ENCODE measurements around the gene RIPOR3. TPM values are rescaled to one million over a fixed set of nuclear protein-coding genes. Genes with fewer than 3 reads are reported as not detected.
A peak's percentile ranks its signal among the peaks of the same experiment; 100 is the strongest.

The RIPOR3 gene
- total RNA-seq, 2 donors from 2014 or later, result 0.46 to 1.4 TPM

GRCh38 chr20:50588034-50588736 is 103.2 kb downstream of the RIPOR3 start:
- Mint-ChIP-seq H3K4me1 (no peaks in the 10 kb centered on the region), H3K9me3 (no peaks in the 10 kb centered on the region), H3K4me3 (no peak overlapping the region), H3K27me3 (ENCODE audit: insufficient read depth) (no peaks in the 10 kb centered on the region), H3K36me3 (ENCODE audit: low read depth) (peaks cover 28% of the 10 kb centered on the region), H3K27ac (no peak overlapping the region)
- peak; percentile 95 for DNase-seq
- H3K9ac ChIP-seq (ENCODE audit: extremely low read depth, low read length, poor library complexity, severe bottlenecking), result no peak overlapping the region
- no peaks in the 10 kb centered on the region for H3K4me1 ChIP-seq (ENCODE audit: control insufficient read depth, insufficient read depth, low read length)
- H3K9me3 ChIP-seq (ENCODE audit: control insufficient read depth, low read length), result no peaks in the 10 kb centered on the region
- peaks cover 18% of the 10 kb centered on the region for H3K36me3 ChIP-seq (ENCODE audit: control insufficient read depth, insufficient read depth, low read length)
- H3K27me3 ChIP-seq (ENCODE audit: control insufficient read depth, insufficient read depth, low read length, poor library complexity, severe bottlenecking), result no peaks in the 10 kb centered on the region
- WGBS, 2 experiments (ENCODE audit: insufficient coverage in 1 of 2, insufficient read length in 1 of 2), result 58 to 92% methylated on average over 5 to 12 of the region's 12 CpGs
- TF ChIP-seq, protein P1, sequence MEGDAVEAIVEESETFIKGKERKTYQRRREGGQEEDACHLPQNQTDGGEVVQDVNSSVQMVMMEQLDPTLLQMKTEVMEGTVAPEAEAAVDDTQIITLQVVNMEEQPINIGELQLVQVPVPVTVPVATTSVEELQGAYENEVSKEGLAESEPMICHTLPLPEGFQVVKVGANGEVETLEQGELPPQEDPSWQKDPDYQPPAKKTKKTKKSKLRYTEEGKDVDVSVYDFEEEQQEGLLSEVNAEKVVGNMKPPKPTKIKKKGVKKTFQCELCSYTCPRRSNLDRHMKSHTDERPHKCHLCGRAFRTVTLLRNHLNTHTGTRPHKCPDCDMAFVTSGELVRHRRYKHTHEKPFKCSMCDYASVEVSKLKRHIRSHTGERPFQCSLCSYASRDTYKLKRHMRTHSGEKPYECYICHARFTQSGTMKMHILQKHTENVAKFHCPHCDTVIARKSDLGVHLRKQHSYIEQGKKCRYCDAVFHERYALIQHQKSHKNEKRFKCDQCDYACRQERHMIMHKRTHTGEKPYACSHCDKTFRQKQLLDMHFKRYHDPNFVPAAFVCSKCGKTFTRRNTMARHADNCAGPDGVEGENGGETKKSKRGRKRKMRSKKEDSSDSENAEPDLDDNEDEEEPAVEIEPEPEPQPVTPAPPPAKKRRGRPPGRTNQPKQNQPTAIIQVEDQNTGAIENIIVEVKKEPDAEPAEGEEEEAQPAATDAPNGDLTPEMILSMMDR (conservative IDR thresholded peaks at IDR 0.05), result peak; percentile 99
- no peak overlapping the region for H3K27ac ChIP-seq (ENCODE audit: low read depth, low read length)
- no peak overlapping the region for H3K4me3 ChIP-seq (ENCODE audit: low read length)

DNA sequence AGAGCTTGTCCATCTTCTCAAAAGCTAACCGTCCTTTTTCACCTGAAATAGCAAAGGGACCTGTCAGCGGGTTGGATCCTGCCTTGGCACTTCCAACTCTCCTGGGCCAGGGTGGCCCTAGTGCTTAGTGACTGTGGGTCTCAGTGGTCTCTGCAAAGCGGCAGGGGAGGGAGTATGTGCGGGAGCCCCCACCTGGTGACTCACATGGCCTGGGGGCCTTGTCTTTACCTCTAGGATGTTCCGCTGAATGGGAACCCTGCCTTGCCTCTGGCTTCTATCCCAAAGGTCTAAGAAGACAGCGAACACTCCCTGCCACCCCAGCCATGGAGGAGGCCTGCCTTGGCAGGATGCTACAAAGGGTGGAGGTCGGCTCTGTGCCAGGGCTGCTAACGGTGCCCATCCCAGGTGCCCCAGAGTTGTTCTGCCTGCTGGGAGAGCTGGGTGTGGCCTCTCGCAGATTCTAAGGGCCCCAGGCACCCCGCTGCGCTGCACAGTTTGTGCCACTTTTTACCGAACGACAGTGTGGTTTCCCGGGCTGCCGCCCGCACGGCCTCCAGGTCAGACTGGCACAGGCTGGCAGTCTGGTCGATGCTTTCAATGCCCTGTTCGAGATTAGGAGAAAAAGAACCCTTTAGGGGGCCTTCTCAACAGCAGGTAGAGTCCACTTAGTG is 103.9 kb downstream of the RIPOR3 start:
- Mint-ChIP-seq H3K27ac (no peak overlapping the region), H3K4me3 (no peak overlapping the region), H3K36me3 (ENCODE audit: low read depth) (peaks cover 31% of the 10 kb centered on the region), H3K9me3 (no peaks in the 10 kb centered on the region), H3K27me3 (ENCODE audit: insufficient read depth) (no peaks in the 10 kb centered on the region), H3K4me1 (no peaks in the 10 kb centered on the region)
- no peaks in the 10 kb centered on the region for H3K27me3 ChIP-seq (ENCODE audit: control insufficient read depth, insufficient read depth, low read length, poor library complexity, severe bottlenecking)
- no peak overlapping the region for H3K9ac ChIP-seq (ENCODE audit: extremely low read depth, low read length, poor library complexity, severe bottlenecking)
- TF ChIP-seq, protein P1 (conservative IDR thresholded peaks at IDR 0.05), result no peak
- H3K9me3 ChIP-seq (ENCODE audit: control insufficient read depth, low read length), result no peaks in the 10 kb centered on the region
- DNase-seq, result no peak
- no peaks in the 10 kb centered on the region for H3K4me1 ChIP-seq (ENCODE audit: control insufficient read depth, insufficient read depth, low read length)
- WGBS, 2 experiments (ENCODE audit: insufficient coverage in 1 of 2, insufficient read length in 1 of 2), result 93 to 94% methylated on average over 19 of the region's 19 CpGs
- no peak overlapping the region for H3K27ac ChIP-seq (ENCODE audit: low read depth, low read length)
- H3K36me3 ChIP-seq (ENCODE audit: control insufficient read depth, insufficient read depth, low read length), result peaks cover 26% of the 10 kb centered on the region
- no peak overlapping the region for H3K4me3 ChIP-seq (ENCODE audit: low read length)

DNA sequence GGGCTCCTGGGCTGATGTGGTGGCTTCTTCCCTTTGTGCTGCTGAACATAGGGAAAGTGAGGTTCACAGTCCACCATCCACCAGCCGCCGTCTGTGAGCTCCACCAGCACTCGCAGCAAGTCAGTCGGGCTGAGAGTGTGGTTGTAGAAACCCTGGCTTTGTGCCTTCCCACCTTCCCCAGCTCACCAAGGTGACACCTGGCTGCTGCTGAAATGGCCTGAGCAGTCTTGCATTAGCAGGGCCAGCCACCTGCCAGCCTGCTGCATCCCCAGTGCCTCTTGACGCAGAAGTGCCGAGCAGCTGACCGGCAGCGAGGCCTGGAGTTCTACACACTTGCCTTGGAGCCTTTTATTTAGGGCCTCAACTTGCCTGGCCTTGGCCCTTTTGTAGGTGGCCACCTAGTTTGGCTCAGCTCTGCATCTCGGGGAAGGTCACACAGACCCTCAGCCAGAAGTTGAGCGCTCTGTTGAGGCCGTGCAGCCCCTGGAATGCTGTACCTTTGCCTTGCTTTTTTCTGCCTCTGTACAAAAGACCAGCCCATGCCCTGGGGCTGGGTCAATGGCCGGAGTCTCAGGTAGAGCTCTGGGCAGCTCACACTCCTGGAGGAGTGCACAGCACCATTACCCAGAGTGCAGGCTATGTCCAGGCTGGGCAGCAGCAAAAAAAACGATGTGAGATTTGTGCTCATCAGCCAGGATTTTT is 104.7 kb downstream of the RIPOR3 start:
- Histone ChIP-seq H3K36me3 (ENCODE audit: control insufficient read depth, insufficient read depth, low read length) (peaks cover 33% of the 10 kb centered on the region), H3K27me3 (ENCODE audit: control insufficient read depth, insufficient read depth, low read length, poor library complexity, severe bottlenecking) (no peaks in the 10 kb centered on the region), H3K9ac (ENCODE audit: extremely low read depth, low read length, poor library complexity, severe bottlenecking) (no peak overlapping the region), H3K4me1 (ENCODE audit: control insufficient read depth, insufficient read depth, low read length) (no peaks in the 10 kb centered on the region), H3K27ac (ENCODE audit: low read depth, low read length) (no peak overlapping the region), H3K9me3 (ENCODE audit: control insufficient read depth, low read length) (no peaks in the 10 kb centered on the region), H3K4me3 (ENCODE audit: low read length) (no peak overlapping the region)
- no peak for DNase-seq
- 94 to 96% methylated on average over 9 to 13 of the region's 13 CpGs for whole genome bisulfite sequencing, 2 experiments (ENCODE audit: insufficient coverage in 1 of 2, insufficient read length in 1 of 2)
- Mint-ChIP-seq H3K9me3 (no peaks in the 10 kb centered on the region), H3K27ac (no peak overlapping the region), H3K36me3 (ENCODE audit: low read depth) (peaks cover 37% of the 10 kb centered on the region), H3K27me3 (ENCODE audit: insufficient read depth) (no peaks in the 10 kb centered on the region), H3K4me3 (no peak overlapping the region), H3K4me1 (no peaks in the 10 kb centered on the region)
- TF ChIP-seq, protein P1 (conservative IDR thresholded peaks at IDR 0.05), result no peak
